Left lung (tissue), 10 donors: ENCODE results near the gene MADD. TPM values are rescaled to one million over a fixed set of nuclear protein-coding genes. Genes with fewer than 3 reads are reported as not detected.
"Not testable (repeated sequence)": the region's sequence is repeated elsewhere in the genome, so short reads cannot be mapped to it uniquely, and the experiment has no call there.

Experiments used
- ATAC-seq: fragments of 200-7000 bp; cut with Tn5 transposase; one replicate; pipeline ENCODE4 v1.9.1; 2020; ENCODE audit warnings: moderate library complexity
- DNase-seq, 4 donors: peaks; one replicate each; pipeline ENCODE4 v3.0.0-alpha.2; 2013 to 2020
- H3K27ac ChIP-seq, 2 donors: fragments of 200-600 bp; sonication (generic) in 1 of 2; one replicate each; pipeline versions ENCODE4 v1.5.0 to v1.8.0; 2020 to 2021
- H3K27me3 ChIP-seq, 2 donors: fragments of 200-600 bp; sonication (generic) in 1 of 2; one replicate each; pipeline versions ENCODE4 v1.5.0 to v1.8.0; 2020 to 2021
- H3K36me3 ChIP-seq, 2 donors: fragments of 200-600 bp; sonication (generic) in 1 of 2; one replicate each; pipeline versions ENCODE4 v1.5.0 to v1.8.0; 2020 to 2021
- H3K4me1 ChIP-seq, 2 donors: fragments of 200-600 bp; one replicate each; pipeline ENCODE4 v1.8.0; 2021
- H3K4me3 ChIP-seq, 2 donors: fragments of 200-600 bp; sonication (generic) in 1 of 2; one replicate each; pipeline versions ENCODE4 v1.5.0 to v1.8.0; 2020 to 2021; ENCODE audit warnings: mild to moderate bottlenecking in 1 of 2
- H3K9me3 ChIP-seq, 2 donors: fragments of 200-600 bp; sonication (generic) in 1 of 2; one replicate each; pipeline versions ENCODE4 v1.5.0 to v1.8.0; 2020 to 2021
- CTCF ChIP-seq, 2 donors: fragments of 200-600 bp; sonication (generic) in 1 of 2; IDR thresholded peaks; one replicate each; pipeline versions ENCODE4 v1.5.0 to v1.8.0; 2021; ENCODE audit warnings: antibody characterized with exemption in 2 of 2
- intact Hi-C, 2 donors: fragments of 100-400 bp; cut with DNase I; formaldehyde crosslinking; loops; one replicate each; pipeline versions ENCODE4 v1.11.2 to v1.14.2; 2022
- polyA plus RNA-seq, 6 donors: library from polyadenylated mRNA; unstranded; fragments of 120-200 nt; gene quantifications; one replicate each; pipeline ENCODE4 v1.2.1, GENCODE V29; 2013; ENCODE audit not compliant: insufficient read length in 6 of 6
- total RNA-seq, 2 donors: library from RNA; stranded (reverse); fragmentation: NEBNext Ultra II Directional; extraction: Animal tissue kit (Norgen Biotek cat#: 25700); gene quantifications; one replicate each; pipeline ENCODE4 v1.2.1, GENCODE V29; 2021
- donor health status: DM: no; HTN: yes; CAD: no.
- donor health status: DM: no; HTN: no; CAD: no.

The MADD gene
- total and polyA plus RNA-seq, 8 donors, result 33.0 to 53.8 (median 51.9) TPM

- DNase-seq (no peak), ATAC-seq (no peak)
- H3K27ac ChIP-seq, result no peak overlapping the region
- intact Hi-C loops, result no loop called here
- no peaks in the 10 kb centered on the region for H3K27me3 ChIP-seq
- peaks cover 0 to 2% of the 10 kb centered on the region in 2 donors for H3K9me3 ChIP-seq
- H3K4me1 ChIP-seq, result no peaks in the 10 kb centered on the region
- peaks cover 0 to 100% of the 10 kb centered on the region in 2 donors for H3K36me3 ChIP-seq
- no peak for TF ChIP-seq CTCF (IDR thresholded peaks at IDR 0.05)
- no peak overlapping the region for H3K4me3 ChIP-seq
Observed at GRCh38 chr11:47308050-47308823, 38.3 kb downstream of the MADD start.

GRCh38 chr11:47314992-47315391 is 45.1 kb downstream of the MADD start:
- ATAC-seq (no peak), DNase-seq (no peak)
- Histone ChIP-seq H3K27me3 (no peaks in the 10 kb centered on the region), H3K4me1 (no peaks in the 10 kb centered on the region), H3K27ac (no peak overlapping the region), H3K4me3 (no peak overlapping the region), H3K36me3 (peaks cover 0 to 97% of the 10 kb centered on the region in 2 donors), H3K9me3 (no peaks in the 10 kb centered on the region)
- intact Hi-C loops, result no loop called here
- no peak for TF ChIP-seq CTCF (IDR thresholded peaks at IDR 0.05)

- H3K9me3 ChIP-seq, H3K4me1 ChIP-seq, H3K4me3 ChIP-seq, DNase-seq, H3K27ac ChIP-seq, intact Hi-C loops, H3K27me3 ChIP-seq, ATAC-seq: not testable (repeated sequence)
- peaks cover 0 to 87% of the 10 kb centered on the region in 2 donors for H3K36me3 ChIP-seq
Observed at GRCh38 chr11:47316501-47316900, 46.6 kb downstream of the MADD start.

- Histone ChIP-seq H3K36me3 (peaks cover 0 to 79% of the 10 kb centered on the region in 2 donors), H3K27me3 (no peaks in the 10 kb centered on the region), H3K9me3 (no peaks in the 10 kb centered on the region), H3K4me1 (no peaks in the 10 kb centered on the region), H3K27ac (no peak overlapping the region), H3K4me3 (no peak overlapping the region)
- intact Hi-C loops, result no loop called here
- no peak for ATAC-seq
- DNase-seq, result no peak
- TF ChIP-seq CTCF (IDR thresholded peaks at IDR 0.05), result no peak
Observed at GRCh38 chr11:47317064-47317828, 47.3 kb downstream of the MADD start.

GRCh38 chr11:47318166-47318565 is 48.2 kb downstream of the MADD start:
- TF ChIP-seq CTCF (IDR thresholded peaks at IDR 0.05), result no peak
- DNase-seq (no peak), ATAC-seq (no peak)
- intact Hi-C loops, result no loop called here
- peaks cover 0 to 70% of the 10 kb centered on the region in 2 donors for H3K36me3 ChIP-seq
- H3K27me3 ChIP-seq, result no peaks in the 10 kb centered on the region
- no peaks in the 10 kb centered on the region for H3K9me3 ChIP-seq
- H3K27ac ChIP-seq, result no peak overlapping the region
- no peaks in the 10 kb centered on the region for H3K4me1 ChIP-seq
- H3K4me3 ChIP-seq, result no peak overlapping the region
